IMR-90 (cell line): ENCODE data around the gene COX7A1. TPM values are rescaled to one million over a fixed set of nuclear protein-coding genes. Genes with fewer than 3 reads are reported as not detected.

Experiments
- ATAC-seq: fragments of 200-7000 bp; cut with Tn5 transposase; 2 replicates; pipeline ENCODE4 v1.9.1; 2020; ENCODE audit warnings: low read depth, mild to moderate bottlenecking, moderate library complexity
- BruUV-seq: library from RNA; stranded (reverse); fragments of 400-500 nt; replicated peaks from 2 replicates; lab custom pipeline; 2021; lab: Mats Ljungman, UMichigan
- CTCF ChIA-PET: fragments of 300-600 bp; formaldehyde crosslinking; extraction: SDS; loops from one replicate; lab custom pipeline; 2021; ENCODE audit warnings: antibody characterized with exemption; lab: Yijun Ruan, JAX
- POLR2A ChIA-PET: fragments of 300-600 bp; sonication (Branson Sonifier 250); formaldehyde crosslinking; loops from one replicate; lab custom pipeline; 2022; ENCODE audit warnings: antibody characterized with exemption; ENCODE audit not compliant: unreplicated experiment; lab: Charles Lee
- DNase-seq: peaks from one replicate; pipeline ENCODE4 v3.0.0; 2013
- H2AFZ ChIP-seq: replicated peaks from 2 replicates; pipeline ENCODE3; 2013; ENCODE audit warnings: low read length, mild to moderate bottlenecking; ENCODE audit not compliant: poor library complexity
- H2AK5ac ChIP-seq: 2 replicates; pipeline ENCODE4 v1.6.1; 2013; ENCODE audit warnings: low read depth, low read length, inconsistent platforms
- H2AK9ac ChIP-seq: replicated peaks from 2 replicates; pipeline ENCODE3; 2013; ENCODE audit warnings: mild to moderate bottlenecking, low read depth, low read length, moderate library complexity; ENCODE audit not compliant: poor library complexity
- H2BK120ac ChIP-seq: 2 replicates; pipeline ENCODE4 v1.6.1; 2013; ENCODE audit warnings: low read depth, low read length, inconsistent platforms
- H2BK15ac ChIP-seq: 3 replicates; pipeline ENCODE4 v1.6.1; 2013; ENCODE audit warnings: low read depth, low read length, inconsistent platforms
- H2BK20ac ChIP-seq: 2 replicates; pipeline ENCODE4 v1.6.1; 2013; ENCODE audit warnings: low read depth, mild to moderate bottlenecking, inconsistent platforms, low read length, moderate library complexity
- H2BK5ac ChIP-seq: 2 replicates; pipeline ENCODE4 v1.6.1; 2013; ENCODE audit warnings: mild to moderate bottlenecking, low read depth, low read length, inconsistent platforms; ENCODE audit not compliant: poor library complexity, severe bottlenecking
- H3K14ac ChIP-seq: replicated peaks from 2 replicates; pipeline ENCODE4 v1.6.1; 2013; ENCODE audit warnings: low read depth, low read length, inconsistent platforms
- H3K18ac ChIP-seq: 2 replicates; pipeline ENCODE4 v1.6.1; 2013; ENCODE audit warnings: low read depth, low read length, control low read depth
- H3K23ac ChIP-seq: 2 replicates; pipeline ENCODE4 v1.6.1; 2013; ENCODE audit warnings: low read depth, low read length, inconsistent platforms
- H3K27ac ChIP-seq: 2 replicates; pipeline ENCODE4 v1.5.1; 2013; ENCODE audit warnings: mild to moderate bottlenecking, control low read depth, low read length; ENCODE audit not compliant: insufficient read depth
- H3K27me3 ChIP-seq: 2 replicates; pipeline ENCODE4 v1.6.1; 2013; ENCODE audit warnings: low read length; ENCODE audit not compliant: control insufficient read depth, insufficient read depth
- H3K36me3 ChIP-seq: 2 replicates; pipeline ENCODE4 v1.6.1; 2013; ENCODE audit warnings: low read length, mixed read lengths; ENCODE audit not compliant: control insufficient read depth, insufficient read depth
- H3K4ac ChIP-seq: 2 replicates; pipeline ENCODE4 v1.6.1; 2013; ENCODE audit warnings: low read depth, low read length, inconsistent platforms
- H3K4me1 ChIP-seq: 2 replicates; pipeline ENCODE4 v1.6.1; 2013; ENCODE audit warnings: low read length, mixed read lengths; ENCODE audit not compliant: control insufficient read depth, insufficient read depth
- H3K4me2 ChIP-seq: 2 replicates; pipeline ENCODE4 v1.6.1; 2013; ENCODE audit warnings: low read depth, mild to moderate bottlenecking, control low read depth, low read length, moderate library complexity
- H3K4me3 ChIP-seq: 2 replicates; pipeline ENCODE4 v1.5.1; 2013; ENCODE audit warnings: low read depth, mild to moderate bottlenecking, control low read depth, low read length, moderate library complexity; ENCODE audit not compliant: insufficient read depth
- H3K56ac ChIP-seq: 2 replicates; pipeline ENCODE4 v1.6.1; 2013; ENCODE audit warnings: low read length, inconsistent platforms; ENCODE audit not compliant: insufficient read depth; ENCODE audit errors: extremely low read depth
- H3K79me1 ChIP-seq, 2 experiments: 2 replicates each; pipeline ENCODE4 v1.6.1; 2013; ENCODE audit warnings: low read length in 2 of 2, inconsistent platforms in 1 of 2, low read depth in 1 of 2
- H3K9ac ChIP-seq: 2 replicates; pipeline ENCODE4 v1.6.1; 2013; ENCODE audit warnings: low read depth, low read length, control low read depth
- H3K9me1 ChIP-seq: 2 replicates; pipeline ENCODE4 v1.6.1; 2013; ENCODE audit warnings: low read length, inconsistent platforms; ENCODE audit not compliant: insufficient read depth
- H3K9me3 ChIP-seq: 2 replicates; pipeline ENCODE4 v1.6.1; 2013; ENCODE audit warnings: low read length; ENCODE audit not compliant: control insufficient read depth, insufficient read depth
- H4K20me1 ChIP-seq: 2 replicates; pipeline ENCODE4 v1.6.1; 2013; ENCODE audit warnings: low read length, inconsistent platforms; ENCODE audit not compliant: insufficient read depth
- H4K5ac ChIP-seq: 2 replicates; pipeline ENCODE4 v1.6.1; 2013; ENCODE audit warnings: mild to moderate bottlenecking, low read depth, low read length, control low read depth
- H4K8ac ChIP-seq, 2 experiments: 2 replicates each; pipeline ENCODE4 v1.6.1; 2013; ENCODE audit warnings: low read depth in 2 of 2, low read length in 2 of 2, control low read depth in 1 of 2, inconsistent platforms in 1 of 2
- H4K91ac ChIP-seq: 2 replicates; pipeline ENCODE4 v1.6.1; 2013; ENCODE audit warnings: low read depth, low read length, inconsistent platforms; ENCODE audit not compliant: insufficient read depth
- BHLHE40 ChIP-seq: fragments of 150-350 bp; IDR thresholded peaks from 2 replicates; pipeline ENCODE4 v1.6.1; 2016; ENCODE audit warnings: mild to moderate bottlenecking, low read depth, low read length
- CEBPB ChIP-seq: IDR thresholded peaks from 2 replicates; pipeline ENCODE4 v1.6.1; 2012; ENCODE audit warnings: low read depth, low read length, improper control_type of control experiment
- CHD1 ChIP-seq: IDR thresholded peaks from 2 replicates; pipeline ENCODE4 v1.6.1; 2012; ENCODE audit warnings: low read depth, low read length, improper control_type of control experiment
- FOS ChIP-seq: fragments of 150-350 bp; IDR thresholded peaks from 2 replicates; pipeline ENCODE4 v1.6.1; 2016; ENCODE audit warnings: low read depth, low read length
- MAFK ChIP-seq: IDR thresholded peaks from 2 replicates; pipeline ENCODE4 v1.6.1; 2012; ENCODE audit warnings: low read depth, low read length, improper control_type of control experiment
- MAZ ChIP-seq: IDR thresholded peaks from 2 replicates; pipeline ENCODE4 v1.6.1; 2012; ENCODE audit warnings: low read depth, mild to moderate bottlenecking, low read length, improper control_type of control experiment, moderate library complexity, borderline replicate concordance
- MXI1 ChIP-seq: IDR thresholded peaks from 2 replicates; pipeline ENCODE4 v1.6.1; 2012; ENCODE audit warnings: low read depth, mild to moderate bottlenecking, low read length, moderate library complexity, borderline replicate concordance
- NFE2L2 ChIP-seq: fragments of 150-350 bp; IDR thresholded peaks from 2 replicates; pipeline ENCODE4 v1.6.1; 2016; ENCODE audit warnings: low read depth, mild to moderate bottlenecking, low read length
- POLR2A ChIP-seq: IDR thresholded peaks from 2 replicates; pipeline ENCODE4 v1.6.1; 2012; ENCODE audit warnings: mild to moderate bottlenecking, low read depth, low read length
- RAD21 ChIP-seq: IDR thresholded peaks from 2 replicates; pipeline ENCODE4 v1.6.1; 2012; ENCODE audit warnings: low read length, improper control_type of control experiment
- RCOR1 ChIP-seq: IDR thresholded peaks from 2 replicates; pipeline ENCODE4 v1.6.1; 2012; ENCODE audit warnings: mild to moderate bottlenecking, low read length, improper control_type of control experiment; ENCODE audit not compliant: insufficient replicate concordance
- RFX5 ChIP-seq: IDR thresholded peaks from 2 replicates; pipeline ENCODE4 v1.8.0; 2012; ENCODE audit warnings: low read depth, mild to moderate bottlenecking, low read length, moderate library complexity
- SMC3 ChIP-seq: fragments of 150-350 bp; IDR thresholded peaks from 2 replicates; pipeline ENCODE4 v1.6.1; 2016; ENCODE audit warnings: low read depth, mild to moderate bottlenecking, antibody characterized with exemption, low read length, moderate library complexity
- USF2 ChIP-seq: fragments of 150-350 bp; IDR thresholded peaks from 2 replicates; pipeline ENCODE4 v1.6.1; 2017; ENCODE audit warnings: mild to moderate bottlenecking, antibody characterized with exemption, low read length, low read depth
- WGBS, 2 experiments: methylation state at CpG; one replicate each; pipeline versions ENCODE4 v1.1.5 to v1.1.7; 2013; ENCODE audit warnings: missing lambda C conversion rate in 2 of 2; ENCODE audit not compliant: insufficient read length in 1 of 2; ENCODE audit errors: extremely low coverage in 2 of 2; 5-methylcytosine and 5-hydroxymethylcytosine counted together
- dilution Hi-C: fragments of 300-500 bp; cut with HindIII; formaldehyde crosslinking; loops from one replicate; pipeline ENCODE4 v1.14.3; 2018; ENCODE audit warnings: low sequenced_read_pairs; ENCODE audit not compliant: unreplicated experiment
- in situ Hi-C: fragments of 300-500 bp; cut with MboI; formaldehyde crosslinking; loops from 3 replicates; pipeline ENCODE4 v1.14.3; 2019; ENCODE audit warnings: low sequenced_read_pairs, inconsistent platforms, mixed read lengths
- intact Hi-C: fragments of 100-400 bp; cut with micrococcal nuclease; formaldehyde crosslinking; loops from 2 replicates; pipeline ENCODE4 v1.10.0; 2022
- polyA plus RNA-seq, 3 experiments: library from polyadenylated mRNA; depleted of rRNA; stranded (reverse); fragments of >200 nt; gene quantifications; 2 replicates each; pipeline ENCODE4 v1.2.3, GENCODE V29; 2012; ENCODE audit warnings: low replicate concordance in 1 of 3
- total RNA-seq: library from RNA; depleted of rRNA; stranded (reverse); fragments of >200 nt; gene quantifications from 2 replicates; pipeline ENCODE4 v1.2.3, GENCODE V29; 2012
- TF ChIP-seq, protein P1 (sequence below): conservative IDR thresholded peaks from 2 replicates; pipeline ENCODE4 v1.5.1; 2012; ENCODE audit warnings: mild to moderate bottlenecking, low read depth, low read length, improper control_type of control experiment
- TF ChIP-seq, protein P2 (sequence below): fragments of 150-350 bp; IDR thresholded peaks from 2 replicates; pipeline ENCODE4 v1.6.1; 2016; ENCODE audit warnings: low read depth, mild to moderate bottlenecking, low read length, moderate library complexity, borderline replicate concordance

COX7A1 gene
- total and polyA plus RNA-seq, 2 of the 4 experiments (the other 2 are of a cell fraction) = 0.54 to 6.9 TPM

DNA sequence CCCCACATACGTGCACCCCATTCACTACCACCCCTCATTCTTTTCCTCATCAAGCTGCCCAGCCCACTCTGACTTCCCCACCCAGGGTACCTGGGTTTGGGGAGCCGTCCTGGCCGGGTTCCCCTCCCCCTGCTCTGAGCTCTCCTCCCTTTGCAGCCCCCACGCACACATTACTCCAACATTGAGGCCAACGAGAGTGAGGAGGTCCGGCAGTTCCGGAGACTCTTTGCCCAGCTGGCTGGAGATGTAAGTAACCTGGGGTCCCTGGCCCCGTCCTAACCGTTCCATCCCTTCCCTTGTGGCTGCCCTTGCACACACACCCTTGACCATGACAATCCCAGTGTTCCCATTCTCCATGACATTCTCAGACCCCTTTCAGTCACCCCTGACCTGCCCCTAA is 9.8 kb downstream of the COX7A1 start:
- no peak overlapping the region for H2AK5ac ChIP-seq
- ATAC-seq = no peak
- no peak overlapping the region for H3K4me2 ChIP-seq
- no peak for DNase-seq
- no peak overlapping the region for H3K14ac ChIP-seq
- peaks cover 36% of the 10 kb centered on the region for H4K20me1 ChIP-seq
- peaks cover 13% of the 10 kb centered on the region for H3K9me1 ChIP-seq
- no peak overlapping the region for H2BK5ac ChIP-seq
- H3K79me1 ChIP-seq = peaks cover 41 to 64% of the 10 kb centered on the region in 2 experiments
- peak overlapping the region; percentile 76 for H2AK9ac ChIP-seq
- H4K5ac ChIP-seq = no peak overlapping the region
- H3K18ac ChIP-seq = no peak overlapping the region
- in situ Hi-C loops = no loop called here
- TF ChIP-seq CEBPB (no peak), RCOR1 (no peak), USF2 (no peak), CHD1 (no peak), RFX5 (no peak), NFE2L2 (no peak), RAD21 (no peak), MXI1 (no peak), BHLHE40 (no peak), MAFK (no peak), FOS (no peak), POLR2A (no peak), MAZ (no peak), SMC3 (no peak)
- TF ChIP-seq, protein P1, sequence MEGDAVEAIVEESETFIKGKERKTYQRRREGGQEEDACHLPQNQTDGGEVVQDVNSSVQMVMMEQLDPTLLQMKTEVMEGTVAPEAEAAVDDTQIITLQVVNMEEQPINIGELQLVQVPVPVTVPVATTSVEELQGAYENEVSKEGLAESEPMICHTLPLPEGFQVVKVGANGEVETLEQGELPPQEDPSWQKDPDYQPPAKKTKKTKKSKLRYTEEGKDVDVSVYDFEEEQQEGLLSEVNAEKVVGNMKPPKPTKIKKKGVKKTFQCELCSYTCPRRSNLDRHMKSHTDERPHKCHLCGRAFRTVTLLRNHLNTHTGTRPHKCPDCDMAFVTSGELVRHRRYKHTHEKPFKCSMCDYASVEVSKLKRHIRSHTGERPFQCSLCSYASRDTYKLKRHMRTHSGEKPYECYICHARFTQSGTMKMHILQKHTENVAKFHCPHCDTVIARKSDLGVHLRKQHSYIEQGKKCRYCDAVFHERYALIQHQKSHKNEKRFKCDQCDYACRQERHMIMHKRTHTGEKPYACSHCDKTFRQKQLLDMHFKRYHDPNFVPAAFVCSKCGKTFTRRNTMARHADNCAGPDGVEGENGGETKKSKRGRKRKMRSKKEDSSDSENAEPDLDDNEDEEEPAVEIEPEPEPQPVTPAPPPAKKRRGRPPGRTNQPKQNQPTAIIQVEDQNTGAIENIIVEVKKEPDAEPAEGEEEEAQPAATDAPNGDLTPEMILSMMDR = no peak
- TF ChIP-seq, protein P2, sequence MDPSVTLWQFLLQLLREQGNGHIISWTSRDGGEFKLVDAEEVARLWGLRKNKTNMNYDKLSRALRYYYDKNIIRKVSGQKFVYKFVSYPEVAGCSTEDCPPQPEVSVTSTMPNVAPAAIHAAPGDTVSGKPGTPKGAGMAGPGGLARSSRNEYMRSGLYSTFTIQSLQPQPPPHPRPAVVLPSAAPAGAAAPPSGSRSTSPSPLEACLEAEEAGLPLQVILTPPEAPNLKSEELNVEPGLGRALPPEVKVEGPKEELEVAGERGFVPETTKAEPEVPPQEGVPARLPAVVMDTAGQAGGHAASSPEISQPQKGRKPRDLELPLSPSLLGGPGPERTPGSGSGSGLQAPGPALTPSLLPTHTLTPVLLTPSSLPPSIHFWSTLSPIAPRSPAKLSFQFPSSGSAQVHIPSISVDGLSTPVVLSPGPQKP = no peak
- no peak overlapping the region for H3K9ac ChIP-seq
- BruUV-seq = no TSS peak
- H3K23ac ChIP-seq = no peak overlapping the region
- no peak overlapping the region for H2BK15ac ChIP-seq
- dilution Hi-C loops = no loop called here
- POLR2A ChIA-PET = no interaction called here
- CTCF ChIA-PET = no interaction called here
- peaks cover 44% of the 10 kb centered on the region for H3K36me3 ChIP-seq
- no peaks in the 10 kb centered on the region for H3K27me3 ChIP-seq
- no peak overlapping the region for H3K4me3 ChIP-seq
- no peak overlapping the region for H4K91ac ChIP-seq
- H2BK120ac ChIP-seq = no peak overlapping the region
- peak overlapping the region; percentile 9 for H2AFZ ChIP-seq
- H4K8ac ChIP-seq = no peak overlapping the region
- intact Hi-C loops = no loop called here
- WGBS, 2 experiments = 93% methylated on average over 7 of the region's 9 CpGs; no CpG with 5 or more reads in 1 of the 2 experiments
- no peaks in the 10 kb centered on the region for H3K9me3 ChIP-seq
- H3K4me1 ChIP-seq = peaks cover 4% of the 10 kb centered on the region; the same call in 1 of the 2 replicates
- H2BK20ac ChIP-seq = no peak overlapping the region
- H3K27ac ChIP-seq = no peak overlapping the region
- no peak overlapping the region for H3K4ac ChIP-seq
- H3K56ac ChIP-seq = no peak overlapping the region
